Esophagus mucosa (tissue), 1 donor: Measurements from ENCODE around the gene HIBCH. TPM values are rescaled to one million over a fixed set of nuclear protein-coding genes. Genes with fewer than 3 reads are reported as not detected.
"Not testable (repeated sequence)": the region's sequence is repeated elsewhere in the genome, so short reads cannot be mapped to it uniquely, and the experiment has no call there.

Experiments
- ATAC-seq: fragments of 200-7000 bp; cut with Tn5 transposase; one replicate; pipeline ENCODE4 v1.9.1; 2020
- total RNA-seq: library from RNA; stranded (reverse); gene quantifications from one replicate; pipeline ENCODE4 v1.2.4, GENCODE V29; 2023
- donor health status: DM: yes; HTN: yes; CAD: no.

HIBCH gene
- total RNA-seq, 1 donor from 2014 or later, result 39.7 TPM

DNA sequence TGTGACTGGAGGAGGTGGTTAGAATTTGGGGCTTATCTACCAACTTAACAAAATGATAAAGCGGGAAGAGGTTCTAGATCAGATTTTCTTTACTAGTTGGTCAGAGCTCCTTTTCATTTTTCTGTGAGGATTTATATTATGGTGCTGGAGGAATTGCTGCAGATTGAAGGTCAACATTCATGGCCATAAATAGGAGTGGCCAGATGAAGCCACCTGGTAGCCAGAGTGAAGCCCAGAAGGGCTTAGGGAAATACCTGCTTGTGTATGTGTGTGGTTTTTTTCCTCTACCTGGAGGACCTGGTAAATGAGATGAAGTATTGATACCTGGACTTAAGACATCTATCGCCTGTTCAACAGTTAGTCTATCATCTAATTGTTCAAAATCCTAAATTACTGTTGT lies 134.2 kb downstream of the HIBCH start:
- ATAC-seq, result no peak

DNA sequence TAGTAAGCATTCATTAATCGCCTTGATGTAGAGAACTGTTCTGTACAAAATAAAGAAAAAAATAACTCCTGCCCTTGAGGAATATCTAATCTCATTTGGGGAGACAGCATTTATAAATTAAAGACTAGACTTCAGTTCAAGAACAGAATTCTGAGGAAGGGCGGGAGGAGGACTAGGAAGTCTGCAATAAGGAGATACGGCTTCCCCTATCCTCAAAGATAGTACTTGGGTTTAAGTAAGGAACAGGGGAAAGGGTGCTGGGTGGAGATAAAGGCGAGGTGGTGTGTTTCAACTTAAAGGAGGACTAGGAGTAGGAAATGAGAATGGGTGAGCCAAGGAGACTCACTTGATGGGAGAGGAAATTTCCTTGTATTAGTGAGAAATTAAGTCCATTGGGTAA lies 135.2 kb downstream of the HIBCH start:
- no peak for ATAC-seq

DNA sequence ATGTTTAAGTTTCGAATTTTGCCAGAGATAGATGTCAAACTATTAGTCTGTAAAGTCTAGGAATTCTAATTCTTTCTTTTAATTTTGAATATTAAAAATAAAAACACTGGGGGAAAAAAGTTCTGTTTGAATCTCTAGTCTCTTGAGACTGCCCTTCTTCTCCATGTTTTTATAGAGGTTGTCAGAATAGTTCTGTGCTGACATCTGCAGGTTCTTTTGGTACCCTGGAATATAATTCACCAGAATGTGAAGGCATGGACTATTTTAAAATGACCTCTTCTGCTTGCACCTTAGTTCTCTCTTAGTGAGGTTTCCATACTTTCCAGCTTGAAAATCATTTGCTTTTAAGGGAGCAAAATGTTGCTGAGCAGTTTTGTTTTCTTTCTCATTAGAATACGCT lies 136.1 kb downstream of the HIBCH start:
- ATAC-seq, result no peak

DNA sequence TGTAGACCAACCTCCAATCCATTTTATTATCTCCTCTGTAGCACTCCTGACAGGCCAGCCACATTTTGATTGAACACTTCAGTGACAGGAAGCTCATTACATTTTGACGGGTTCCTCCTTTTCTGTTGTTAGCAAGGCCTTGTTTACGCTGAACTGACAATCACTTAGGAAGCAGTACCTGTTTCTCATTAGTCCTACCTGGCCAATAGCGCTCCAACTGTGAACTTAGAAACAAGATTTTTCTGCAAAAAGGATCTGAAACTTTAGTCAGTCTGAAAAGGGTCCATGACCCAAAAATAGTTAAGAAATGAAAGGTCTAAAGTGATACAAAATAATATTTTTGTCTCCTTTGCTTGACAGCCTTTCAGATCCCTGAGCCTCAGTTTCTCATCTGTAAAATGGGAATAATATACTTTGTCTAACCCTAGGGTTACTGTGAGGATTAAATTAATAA lies 137.5 kb downstream of the HIBCH start:
- no peak for ATAC-seq

DNA sequence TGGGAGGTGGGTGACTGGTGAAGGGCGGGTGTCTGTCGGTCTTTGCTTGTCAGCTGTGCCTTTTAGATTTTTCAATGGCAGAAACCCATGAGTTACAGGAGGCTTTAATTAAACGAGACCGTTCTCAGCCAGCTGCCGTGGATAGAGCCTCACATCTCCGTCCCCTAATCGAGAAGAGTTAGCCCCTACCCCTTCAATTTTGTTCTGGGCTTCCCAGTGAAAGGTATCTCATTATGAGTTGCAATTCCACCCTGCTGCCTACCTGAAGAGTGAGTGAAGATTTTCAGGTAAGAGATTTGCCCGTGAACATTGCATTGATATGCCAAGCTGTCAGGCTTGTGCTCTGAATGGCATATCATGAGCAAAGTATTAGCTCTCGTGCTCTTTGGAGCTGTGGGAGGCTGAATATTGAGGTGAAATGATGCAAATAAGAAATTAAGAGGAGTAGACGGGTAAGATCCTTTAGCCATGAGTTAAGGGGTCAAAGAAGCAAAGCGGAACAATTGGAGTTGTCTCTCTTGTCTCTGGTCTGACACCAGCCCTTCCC lies 138.4 kb downstream of the HIBCH start:
- ATAC-seq, result no peak

DNA sequence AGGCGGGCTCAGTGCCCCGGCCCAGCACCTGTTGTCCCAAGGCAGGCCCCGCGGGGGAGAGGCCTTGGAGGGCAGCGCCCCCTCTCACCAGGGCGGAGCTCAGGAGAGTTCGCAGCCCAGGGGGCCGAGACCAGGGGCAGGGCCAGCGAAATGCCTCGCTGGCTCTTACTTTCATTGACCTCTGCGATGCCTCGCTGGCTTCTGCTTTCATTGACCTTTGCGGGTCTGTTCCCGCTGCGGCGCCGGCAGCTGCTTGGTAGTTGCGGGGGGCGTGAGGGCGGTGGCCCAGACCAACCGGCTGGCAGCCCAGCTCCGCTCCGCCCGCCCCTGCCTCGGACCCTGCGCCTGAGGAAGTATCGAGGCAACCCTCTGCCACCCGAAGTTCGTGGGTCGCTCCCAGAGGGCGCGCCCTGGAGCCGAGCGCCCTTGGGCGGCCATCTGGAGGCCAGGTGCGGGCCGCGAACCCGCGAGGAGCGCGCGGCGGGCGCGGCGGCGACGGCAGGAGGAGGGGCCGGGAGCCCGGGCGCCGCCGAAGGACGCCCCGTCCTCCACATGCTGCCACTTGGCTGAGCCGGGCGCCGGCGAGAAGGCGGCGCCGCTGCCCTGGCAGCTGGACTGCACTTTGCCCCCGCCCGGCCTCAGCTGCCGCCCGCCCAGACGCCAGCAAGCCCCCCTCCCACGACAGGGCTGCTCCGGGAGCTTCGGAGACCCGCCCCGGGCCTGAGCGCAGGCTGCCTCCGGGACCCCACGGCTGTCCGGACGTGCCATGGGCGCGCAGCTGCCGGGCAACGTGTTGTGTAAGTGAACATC lies 139.1 kb downstream of the HIBCH start:
- peak; percentile 84 for ATAC-seq

DNA sequence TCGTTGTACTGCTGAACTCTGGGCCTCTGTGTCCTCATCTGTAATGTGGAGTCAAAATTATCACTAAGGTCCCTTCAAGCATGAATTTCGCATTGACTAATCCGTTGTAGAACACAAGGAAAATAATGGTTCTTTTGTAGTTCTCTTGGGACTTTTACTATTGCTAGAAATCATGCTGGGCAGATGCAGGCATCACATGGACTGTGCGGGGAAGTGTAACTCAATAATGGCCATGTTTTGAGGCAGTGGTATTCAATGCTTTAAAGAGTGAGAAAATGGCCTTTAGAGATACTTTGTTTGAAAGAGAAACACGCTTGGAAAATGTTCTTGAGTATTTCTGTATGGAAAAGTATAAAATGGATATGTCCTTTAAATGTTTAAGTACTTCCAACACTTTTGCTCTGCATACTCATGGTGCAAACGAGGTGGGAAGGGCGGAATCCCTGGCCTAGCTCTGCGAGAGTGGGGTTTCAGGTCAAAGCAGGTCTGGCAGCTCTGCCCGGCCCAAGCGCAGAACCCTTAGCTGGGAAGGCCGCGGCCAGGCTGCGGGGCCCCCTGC lies 139.8 kb downstream of the HIBCH start:
- no peak for ATAC-seq

DNA sequence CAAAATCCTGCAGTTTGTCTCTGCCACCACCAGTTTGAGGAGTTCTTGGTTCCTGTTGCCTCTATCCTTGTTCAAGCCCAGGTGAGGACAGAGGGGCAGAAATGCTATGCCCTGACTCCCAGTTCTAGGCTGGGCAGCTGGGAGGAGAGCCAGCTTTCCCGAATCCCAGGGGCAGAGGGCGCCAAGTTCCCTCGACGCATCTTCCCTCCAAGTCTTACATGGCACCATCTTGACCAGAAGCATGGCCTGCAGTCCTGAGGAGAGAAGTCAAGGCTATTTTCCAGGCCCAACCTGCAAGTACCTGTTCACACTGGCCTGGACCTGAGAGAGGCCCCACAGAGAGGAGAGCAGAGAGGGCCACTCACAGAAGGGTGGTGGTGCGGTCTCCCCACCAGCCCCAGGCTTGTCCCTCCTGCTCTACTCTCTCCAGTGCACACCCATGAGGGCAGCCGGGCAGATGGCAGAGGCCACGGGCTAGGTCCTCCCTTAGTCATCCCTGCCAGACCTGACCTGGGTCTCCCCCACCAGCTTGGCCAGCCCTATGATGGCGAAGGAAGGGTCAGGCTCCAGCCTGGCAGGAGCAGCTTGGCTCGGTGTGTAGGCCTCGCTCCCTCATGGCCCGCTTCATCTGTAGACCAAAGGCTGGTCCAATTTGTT lies 141.4 kb downstream of the HIBCH start:
- no peak for ATAC-seq

DNA sequence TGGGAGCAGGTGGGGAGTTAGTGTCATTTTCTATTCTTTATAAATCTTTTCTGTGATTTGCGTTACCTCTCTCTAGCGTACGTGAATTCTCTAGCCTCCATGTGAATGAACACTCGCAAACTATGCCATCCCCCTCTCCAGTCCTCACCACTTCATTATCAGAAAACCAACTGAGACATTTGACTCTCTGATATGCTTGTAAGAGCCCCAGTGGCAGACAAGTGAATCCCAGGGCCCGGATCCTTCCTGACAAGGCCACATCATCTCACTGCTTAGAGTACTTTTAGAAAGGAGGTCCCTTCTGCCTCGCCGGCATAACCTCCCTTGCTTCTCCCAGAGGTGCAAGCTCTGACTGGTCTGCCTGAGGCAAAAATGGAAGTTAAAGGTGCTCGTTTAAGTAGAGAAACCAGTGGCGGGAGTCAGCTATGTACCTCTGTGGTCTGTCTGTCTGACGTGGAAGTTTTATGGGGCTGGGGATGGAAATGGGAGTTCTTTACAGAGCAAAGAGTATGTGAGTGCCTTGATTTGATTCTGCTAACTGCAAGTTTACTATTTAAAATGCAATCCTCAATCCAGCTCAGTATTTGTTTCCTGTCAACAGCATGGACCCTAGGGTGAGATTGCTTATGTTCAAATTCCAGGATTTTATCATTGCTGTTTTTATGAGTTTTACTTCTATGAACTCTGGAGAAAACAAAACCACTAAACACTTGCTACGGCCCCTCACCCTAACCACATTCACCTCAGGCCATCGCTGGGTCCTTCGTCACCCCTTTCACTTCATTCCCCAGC lies 142.2 kb downstream of the HIBCH start:
- no peak for ATAC-seq

DNA sequence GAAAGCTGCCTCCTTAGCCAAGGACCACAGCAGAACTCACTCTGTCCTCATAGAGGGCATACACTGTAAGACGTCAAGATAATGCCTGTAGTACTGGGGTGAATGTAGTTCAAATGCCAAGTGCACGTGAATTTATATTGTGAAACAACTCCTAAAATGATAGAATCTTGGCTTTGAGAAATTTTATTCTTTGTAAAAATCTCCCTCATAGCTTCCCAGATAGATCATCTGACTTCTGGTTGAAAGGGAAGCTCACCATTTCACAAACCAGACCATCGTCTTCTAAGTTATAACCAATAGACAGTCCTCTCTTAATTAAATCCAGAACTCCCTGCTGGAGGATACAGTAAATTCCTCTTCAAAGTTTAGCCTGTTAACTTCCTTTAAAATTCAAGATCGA lies 146.2 kb downstream of the HIBCH start:
- ATAC-seq, result no peak

DNA sequence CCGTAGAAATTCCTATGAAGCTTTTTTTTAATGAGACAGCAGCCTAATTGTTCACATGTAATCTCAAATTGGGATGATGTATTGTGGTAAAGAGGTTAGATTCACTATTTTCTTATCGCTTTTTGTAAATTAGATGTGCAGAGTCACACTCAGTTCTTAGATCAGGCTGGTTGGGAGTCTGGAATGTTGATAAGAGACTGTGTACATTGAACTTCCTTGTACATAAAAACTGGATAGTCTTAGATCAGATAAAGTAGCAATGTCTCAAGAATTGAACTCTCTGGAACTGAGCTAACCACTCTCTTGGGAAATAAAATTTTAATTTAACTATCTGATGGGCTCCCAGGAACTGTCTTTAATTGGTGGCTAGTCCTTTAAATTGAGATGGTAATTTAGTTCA lies 149.0 kb downstream of the HIBCH start:
- ATAC-seq, result no peak

DNA sequence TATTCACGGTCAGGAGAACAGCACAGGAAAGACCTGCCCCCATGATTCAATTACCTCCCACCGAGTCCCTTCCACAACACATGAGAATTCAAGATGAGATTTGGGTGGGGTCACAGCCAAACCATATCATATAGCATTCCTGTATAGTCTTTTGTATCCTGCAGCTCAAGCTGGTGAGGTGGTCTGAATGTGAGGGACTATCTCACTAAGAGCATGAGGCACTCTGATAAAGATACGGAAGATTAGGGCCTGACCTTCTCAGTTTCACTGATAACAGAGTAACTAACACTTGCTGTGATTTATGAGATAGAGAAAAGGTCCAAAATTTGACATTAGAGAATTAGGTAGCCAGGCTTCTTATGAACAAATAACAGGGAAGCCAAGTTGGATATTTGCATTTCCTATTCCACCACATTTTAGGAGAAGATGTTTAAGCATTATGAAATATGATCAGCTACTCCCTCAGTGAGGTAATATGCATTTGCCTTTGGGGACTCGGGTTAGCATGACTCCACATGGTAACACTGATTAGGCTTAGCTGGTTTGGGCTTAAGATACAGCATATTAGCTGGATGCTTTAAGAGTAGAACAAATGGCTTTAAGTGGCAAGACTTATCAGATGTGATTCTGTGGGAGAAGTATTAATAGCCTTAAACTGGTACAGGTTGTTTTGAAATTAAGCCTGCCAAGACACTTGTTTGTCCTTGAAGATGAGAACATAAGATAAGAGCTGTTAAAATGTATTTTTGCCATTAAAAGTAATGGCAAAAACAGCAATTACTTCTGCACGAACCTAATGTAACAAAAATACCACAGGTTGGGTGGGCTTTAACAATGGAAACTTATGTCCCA lies 150.2 kb downstream of the HIBCH start:
- ATAC-seq, result no peak

DNA sequence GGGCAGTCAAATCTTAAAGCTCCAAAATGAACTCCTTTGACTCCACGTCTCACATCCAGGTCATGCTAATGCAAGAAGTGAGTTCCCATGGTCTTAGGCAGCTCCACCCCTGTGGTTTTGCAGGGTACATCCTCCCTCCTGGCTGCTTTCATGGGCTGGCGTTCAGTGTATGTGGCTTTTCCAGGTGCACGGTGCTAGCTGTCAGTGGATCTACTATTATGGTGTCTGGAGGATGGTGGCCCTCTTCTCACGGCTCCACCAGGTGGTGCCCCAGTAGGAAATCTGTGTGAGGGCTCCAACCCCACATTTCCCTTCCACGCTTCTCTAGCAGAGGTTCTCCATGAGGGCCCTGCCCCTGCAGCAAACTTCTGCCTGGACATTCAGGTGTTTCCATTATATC lies 151.9 kb downstream of the HIBCH start:
- ATAC-seq, result no peak

DNA sequence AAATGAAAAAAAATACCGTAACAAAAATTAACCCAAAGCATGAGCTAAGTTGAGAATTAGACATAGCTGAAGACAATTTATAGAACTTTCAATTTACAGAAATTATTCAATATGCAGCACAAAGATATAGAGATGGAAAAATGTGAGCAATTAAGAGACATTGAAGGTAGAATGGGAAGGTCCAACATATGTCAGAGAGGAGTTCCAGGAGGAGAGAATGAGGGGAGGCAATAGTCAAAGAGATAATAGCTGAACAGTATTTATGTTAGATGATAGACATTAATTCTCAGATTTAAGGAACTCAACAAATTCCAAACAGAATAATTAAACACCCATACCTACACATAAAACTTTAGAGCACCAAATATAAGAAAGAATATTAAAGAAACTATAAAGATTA lies 154.1 kb downstream of the HIBCH start:
- no peak for ATAC-seq

DNA sequence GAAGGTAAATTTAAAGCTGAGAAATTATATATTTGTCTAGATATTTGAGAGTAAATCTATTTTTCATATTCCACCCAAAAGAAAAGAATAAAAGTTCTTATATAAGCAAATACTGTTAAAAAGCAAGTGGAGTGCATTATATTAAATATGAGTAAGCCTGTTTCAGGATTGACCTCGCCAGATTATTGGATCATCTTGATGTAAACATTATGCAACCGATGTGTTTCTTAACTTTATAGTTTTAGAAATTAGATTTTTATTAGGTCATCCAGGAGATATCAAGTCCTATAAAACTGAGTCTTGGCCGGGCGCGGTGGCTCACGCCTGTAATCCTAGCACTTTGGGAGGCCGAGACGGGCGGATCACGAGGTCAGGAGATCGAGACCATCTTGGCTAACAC lies 156.8 kb downstream of the HIBCH start:
- no peak for ATAC-seq

DNA sequence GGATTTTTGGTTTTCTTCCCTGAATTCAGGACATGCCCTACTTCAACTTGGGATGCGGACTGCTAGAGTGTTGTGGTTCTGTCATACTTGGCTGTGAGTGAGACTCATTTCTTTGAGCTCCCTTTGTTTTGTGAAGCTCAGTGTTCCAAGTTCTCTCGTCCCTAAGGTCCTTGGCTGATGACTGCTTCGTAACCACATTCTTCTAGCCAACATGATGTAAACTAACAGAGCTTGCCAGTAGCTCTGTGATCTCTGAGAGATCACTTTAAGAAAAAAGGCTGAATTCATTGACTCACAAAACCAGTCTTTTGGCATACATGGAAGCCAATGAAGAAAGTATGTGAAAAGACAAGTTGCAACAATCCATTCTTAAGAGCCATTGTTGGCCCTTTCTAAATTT lies 160.2 kb downstream of the HIBCH start:
- peak; percentile 66 for ATAC-seq

DNA sequence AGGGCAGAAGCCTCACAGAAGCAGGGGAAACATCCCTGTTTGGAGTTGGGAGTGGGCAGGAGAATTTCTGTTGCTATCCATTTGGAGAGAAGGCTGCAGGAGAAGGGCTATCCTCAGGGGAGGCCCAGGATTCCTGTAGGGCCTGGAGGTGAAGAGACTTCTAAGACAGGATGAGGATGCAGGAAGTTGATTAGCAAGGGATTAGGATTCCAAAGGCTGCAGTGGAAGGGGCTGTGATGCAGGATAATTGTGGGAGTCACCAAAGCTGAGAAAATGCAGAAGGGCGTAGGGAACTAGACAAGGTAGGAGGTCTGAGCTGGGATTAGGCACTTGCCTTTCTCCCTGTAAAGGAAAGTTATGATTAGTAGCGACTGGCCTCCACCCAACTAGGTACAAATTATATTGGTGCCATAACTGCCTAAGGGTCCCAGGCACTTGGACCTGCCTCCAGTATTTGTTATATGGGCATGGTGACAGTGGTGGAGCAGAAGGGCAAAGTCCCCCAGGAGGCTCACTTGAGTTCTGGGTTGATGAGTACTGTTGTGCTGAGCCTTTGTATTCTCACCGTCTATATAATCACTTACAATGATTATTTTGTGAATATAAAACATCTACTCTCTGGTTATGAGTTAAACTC lies 160.7 kb downstream of the HIBCH start:
- ATAC-seq, result no peak

DNA sequence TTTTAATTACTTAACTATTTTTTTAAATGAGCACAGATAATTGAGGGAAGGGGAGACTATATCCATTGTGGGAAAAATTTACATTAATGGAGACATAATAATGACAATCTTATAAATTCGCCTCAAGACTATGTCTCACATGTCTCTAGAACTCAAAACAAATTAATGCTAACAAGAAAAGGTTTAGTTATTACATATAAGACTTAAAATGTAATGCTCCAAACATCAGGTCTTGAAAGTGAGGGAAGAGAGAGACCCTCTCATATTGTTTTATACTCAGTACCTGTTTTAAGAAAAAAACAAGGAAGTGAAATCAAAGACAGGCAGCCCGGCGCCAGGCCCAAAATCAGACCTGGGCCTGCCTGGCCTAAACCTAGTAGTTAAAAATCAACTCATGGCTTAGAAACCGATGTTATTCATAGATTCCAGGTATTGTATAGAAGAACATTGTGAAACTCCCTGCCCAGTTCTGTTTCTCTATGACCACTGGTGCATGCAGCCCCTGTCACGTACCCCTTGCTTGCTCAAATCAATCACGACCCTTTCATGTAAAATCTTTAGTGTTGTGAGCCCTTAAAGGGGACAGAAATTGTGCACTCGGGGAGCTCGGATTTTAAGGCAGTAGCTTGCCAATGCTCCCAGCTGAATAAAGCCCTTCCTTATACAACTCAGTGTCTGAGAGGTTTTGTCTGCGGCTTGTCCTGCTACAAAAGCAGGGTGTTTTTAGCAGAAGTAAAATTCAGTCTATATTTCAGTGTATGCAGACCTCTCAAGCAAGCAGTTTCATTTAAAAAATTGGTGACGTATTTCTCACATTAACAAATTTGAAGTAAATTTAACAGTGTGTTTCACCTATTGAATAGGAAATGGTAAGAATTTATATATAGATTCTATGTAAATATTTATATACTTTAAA lies 161.8 kb downstream of the HIBCH start:
- not testable (repeated sequence) for ATAC-seq

DNA sequence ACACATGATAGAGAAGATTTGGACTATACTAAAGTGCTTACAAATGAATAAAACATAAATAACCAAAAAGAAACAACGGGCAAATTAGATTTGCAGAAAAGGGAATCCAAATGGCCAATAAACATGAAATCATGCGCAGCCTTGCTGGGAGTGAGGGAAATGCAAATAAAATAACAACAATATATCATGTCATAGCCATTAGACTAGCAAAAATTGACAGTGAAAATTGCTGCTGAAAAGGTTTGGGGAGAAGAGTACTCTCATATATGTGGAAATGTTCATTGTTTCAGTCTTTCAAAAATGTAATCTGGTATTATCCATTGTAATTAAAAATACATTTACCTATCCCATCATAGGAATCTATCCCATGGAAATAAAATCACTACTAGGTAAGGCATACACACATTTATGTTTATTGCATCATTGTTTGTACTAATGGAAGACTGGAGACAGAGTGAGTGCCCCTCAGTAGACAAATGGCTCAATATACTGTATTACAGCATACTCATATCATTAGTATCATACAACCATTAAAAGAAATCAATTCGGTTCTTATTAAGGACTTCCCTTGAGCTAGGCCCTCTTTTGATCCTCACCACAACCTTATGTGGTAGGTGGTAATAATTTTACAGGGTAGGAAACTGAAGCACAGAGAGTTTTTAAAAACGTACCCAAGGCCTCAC lies 163.0 kb downstream of the HIBCH start:
- ATAC-seq, result no peak
